Measurements from ENCODE around the gene PTPRH. TPM values are rescaled to one million over a fixed set of nuclear protein-coding genes. Genes with fewer than 3 reads are reported as not detected.

PTPRH gene
- polyA plus RNA-seq, 1 experiment = 1.3 TPM

DNA sequence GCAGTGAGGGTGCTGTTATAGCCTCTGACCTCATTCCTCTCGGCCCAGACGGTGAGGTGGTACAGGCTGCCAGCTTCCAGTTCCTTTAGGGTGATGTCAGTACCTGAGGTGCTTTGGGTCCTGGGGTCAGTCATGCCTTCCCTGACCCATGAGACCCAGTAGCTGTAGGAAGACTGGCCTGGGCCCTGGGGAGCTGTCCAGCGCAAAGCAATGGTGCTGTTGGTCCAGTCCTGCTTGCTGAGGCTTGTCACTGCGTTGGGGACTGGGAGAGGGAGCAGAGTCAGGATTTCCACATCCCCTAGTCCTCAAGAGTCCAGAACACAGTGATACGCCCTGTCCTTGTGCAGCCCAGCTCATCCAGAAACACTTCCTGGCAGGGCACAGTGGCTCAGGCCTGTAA is 10.7 kb downstream of the PTPRH start:
- Histone ChIP-seq H3K9me3 (ENCODE audit: control insufficient read depth, insufficient read depth, low read length) (no peaks in the 10 kb centered on the region), H3K27me3 (ENCODE audit: control insufficient read depth, insufficient read depth, low read length) (no peaks in the 10 kb centered on the region), H3K4me3 (ENCODE audit: low read depth, low read length) (no peak overlapping the region), H3K27ac (ENCODE audit: low read depth, low read length) (no peak overlapping the region)
- CTCF ChIA-PET = no interaction called here
- no peak for DNase-seq (ENCODE audit: low read depth, low spot score)
- TF ChIP-seq, protein P1, sequence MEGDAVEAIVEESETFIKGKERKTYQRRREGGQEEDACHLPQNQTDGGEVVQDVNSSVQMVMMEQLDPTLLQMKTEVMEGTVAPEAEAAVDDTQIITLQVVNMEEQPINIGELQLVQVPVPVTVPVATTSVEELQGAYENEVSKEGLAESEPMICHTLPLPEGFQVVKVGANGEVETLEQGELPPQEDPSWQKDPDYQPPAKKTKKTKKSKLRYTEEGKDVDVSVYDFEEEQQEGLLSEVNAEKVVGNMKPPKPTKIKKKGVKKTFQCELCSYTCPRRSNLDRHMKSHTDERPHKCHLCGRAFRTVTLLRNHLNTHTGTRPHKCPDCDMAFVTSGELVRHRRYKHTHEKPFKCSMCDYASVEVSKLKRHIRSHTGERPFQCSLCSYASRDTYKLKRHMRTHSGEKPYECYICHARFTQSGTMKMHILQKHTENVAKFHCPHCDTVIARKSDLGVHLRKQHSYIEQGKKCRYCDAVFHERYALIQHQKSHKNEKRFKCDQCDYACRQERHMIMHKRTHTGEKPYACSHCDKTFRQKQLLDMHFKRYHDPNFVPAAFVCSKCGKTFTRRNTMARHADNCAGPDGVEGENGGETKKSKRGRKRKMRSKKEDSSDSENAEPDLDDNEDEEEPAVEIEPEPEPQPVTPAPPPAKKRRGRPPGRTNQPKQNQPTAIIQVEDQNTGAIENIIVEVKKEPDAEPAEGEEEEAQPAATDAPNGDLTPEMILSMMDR (IDR thresholded peaks at IDR 0.05; ENCODE audit: low read depth, low read length) = no peak
- POLR2A ChIA-PET = no interaction called here

DNA sequence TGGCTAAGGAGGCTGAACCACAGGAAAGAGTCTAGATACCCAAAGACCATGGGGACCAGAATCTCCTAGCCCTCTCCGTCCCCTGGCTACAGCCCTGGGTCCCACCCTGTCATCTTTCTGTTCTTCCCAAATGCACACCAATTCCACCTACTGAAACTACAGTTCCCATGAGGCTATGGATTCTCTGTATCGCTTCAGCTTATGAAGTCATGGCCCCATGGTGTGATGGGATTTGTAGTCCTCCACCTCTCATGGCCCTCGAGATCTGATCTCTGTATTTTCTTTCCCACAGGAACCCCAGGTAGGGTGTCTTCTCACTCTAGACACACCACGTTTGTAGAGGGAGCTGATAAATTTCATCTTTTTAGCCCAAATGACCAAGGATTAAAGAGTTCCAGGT is 11.8 kb downstream of the PTPRH start:
- Histone ChIP-seq H3K27me3 (ENCODE audit: control insufficient read depth, insufficient read depth, low read length) (no peaks in the 10 kb centered on the region), H3K27ac (ENCODE audit: low read depth, low read length) (no peak overlapping the region), H3K4me3 (ENCODE audit: low read depth, low read length) (no peak overlapping the region), H3K9me3 (ENCODE audit: control insufficient read depth, insufficient read depth, low read length) (no peaks in the 10 kb centered on the region)
- POLR2A ChIA-PET = interaction anchor here (0.7 kb wide), 1 partner anchor 82 kb away, joined by 3 read pairs; the partner anchor contains the start of gene HSPBP1
- DNase-seq (ENCODE audit: low read depth, low spot score) = no peak
- CTCF ChIA-PET = no interaction called here
- TF ChIP-seq, protein P1 (IDR thresholded peaks at IDR 0.05; ENCODE audit: low read depth, low read length) = no peak

DNA sequence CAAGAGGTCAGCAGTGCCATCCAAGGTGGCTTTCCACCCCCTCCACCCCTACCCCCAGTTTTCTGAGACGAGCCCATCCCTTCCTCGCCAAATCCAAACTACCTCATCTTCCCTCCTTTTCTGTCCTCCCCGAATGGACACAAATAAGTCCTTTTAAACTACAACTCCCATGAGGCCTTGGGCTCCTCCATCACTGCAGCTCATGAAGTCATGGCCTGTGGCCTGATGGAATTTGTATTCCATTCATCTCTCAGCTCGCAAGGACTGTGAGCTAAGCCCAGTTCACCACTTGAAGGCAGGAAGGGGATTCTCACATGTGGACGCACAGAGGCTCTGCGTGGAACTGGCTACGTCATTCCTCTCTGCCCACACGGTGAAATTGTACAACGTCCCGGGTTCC is 12.5 kb downstream of the PTPRH start:
- H3K4me3 ChIP-seq (ENCODE audit: low read depth, low read length) = no peak overlapping the region
- no peak overlapping the region for H3K27ac ChIP-seq (ENCODE audit: low read depth, low read length)
- no peaks in the 10 kb centered on the region for H3K9me3 ChIP-seq (ENCODE audit: control insufficient read depth, insufficient read depth, low read length)
- DNase-seq (ENCODE audit: low read depth, low spot score) = no peak
- TF ChIP-seq, protein P1 (IDR thresholded peaks at IDR 0.05; ENCODE audit: low read depth, low read length) = no peak
- H3K27me3 ChIP-seq (ENCODE audit: control insufficient read depth, insufficient read depth, low read length) = no peaks in the 10 kb centered on the region
- POLR2A ChIA-PET = no interaction called here
- CTCF ChIA-PET = no interaction called here

DNA sequence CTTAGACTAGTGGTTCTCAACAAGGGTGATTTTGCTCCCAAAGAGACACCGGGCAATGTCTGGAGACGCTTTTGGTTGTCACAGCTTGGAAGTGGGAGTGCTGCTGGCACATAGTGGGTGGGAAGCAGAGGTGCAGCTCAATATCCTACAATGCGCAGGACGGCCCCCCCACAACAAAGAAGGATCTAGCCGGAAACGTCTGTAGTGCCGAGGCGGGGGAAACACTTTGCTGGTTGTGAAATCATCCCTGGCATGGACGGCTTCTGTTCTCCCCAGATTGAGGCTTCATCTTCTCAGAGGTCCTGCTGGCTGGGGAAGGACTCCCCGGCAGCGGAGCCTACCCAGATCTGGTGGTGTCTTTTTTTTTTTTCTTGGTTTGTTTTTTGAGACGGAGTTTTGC is 15.8 kb downstream of the PTPRH start:
- H3K27me3 ChIP-seq (ENCODE audit: control insufficient read depth, insufficient read depth, low read length) = no peaks in the 10 kb centered on the region
- TF ChIP-seq, protein P1 (IDR thresholded peaks at IDR 0.05; ENCODE audit: low read depth, low read length) = no peak
- POLR2A ChIA-PET = no interaction called here
- CTCF ChIA-PET = no interaction called here
- no peaks in the 10 kb centered on the region; the same call in 1 of the 2 replicates for H3K9me3 ChIP-seq (ENCODE audit: control insufficient read depth, insufficient read depth, low read length)
- H3K4me3 ChIP-seq (ENCODE audit: low read depth, low read length) = no peak overlapping the region
- no peak for DNase-seq (ENCODE audit: low read depth, low spot score)
- no peak overlapping the region for H3K27ac ChIP-seq (ENCODE audit: low read depth, low read length)

DNA sequence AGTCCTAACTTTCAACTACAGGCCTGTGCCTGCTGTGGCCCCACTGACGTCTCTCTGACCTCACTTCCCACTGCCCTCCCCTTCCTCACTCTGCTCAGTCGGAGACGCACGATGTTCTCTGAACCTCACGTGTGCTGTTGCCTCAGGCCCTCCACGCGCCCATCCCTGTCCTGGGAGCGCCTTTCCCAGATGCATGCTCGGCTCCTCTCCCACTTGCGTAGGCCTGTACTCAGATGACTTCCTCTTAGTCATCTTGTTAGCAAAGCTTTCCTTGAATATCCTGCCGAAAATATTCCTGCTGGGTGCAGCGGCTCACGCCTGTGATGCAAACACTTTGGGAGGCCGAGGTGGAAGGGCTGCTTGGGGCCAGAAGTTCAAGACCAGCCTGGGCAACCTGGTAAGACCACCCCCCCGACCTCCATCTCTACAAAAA is 19.9 kb downstream of the PTPRH start:
- TF ChIP-seq, protein P1 (IDR thresholded peaks at IDR 0.05; ENCODE audit: low read depth, low read length) = no peak
- H3K4me3 ChIP-seq (ENCODE audit: low read depth, low read length) = no peak overlapping the region
- POLR2A ChIA-PET = interaction anchor here (0.6 to 1.1 kb wide), 4 partner anchors 20 to 981 kb away, joined by 3 to 5 read pairs (median 3); partner anchors contain the start of gene PTPRH
- peaks cover 10% of the 10 kb centered on the region for H3K27me3 ChIP-seq (ENCODE audit: control insufficient read depth, insufficient read depth, low read length)
- no peaks in the 10 kb centered on the region; the same call in 1 of the 2 replicates for H3K9me3 ChIP-seq (ENCODE audit: control insufficient read depth, insufficient read depth, low read length)
- H3K27ac ChIP-seq (ENCODE audit: low read depth, low read length) = peak overlapping the region; percentile 73
- CTCF ChIA-PET = interaction anchor here (0.6 kb wide), 1 partner anchor 278 kb away, joined by 3 read pairs; no protein-coding TSS in a partner anchor
- DNase-seq (ENCODE audit: low read depth, low spot score) = peak; percentile 73
